HCT116 (cell line): ENCODE results near the gene COL4A1. TPM values are rescaled to one million over a fixed set of nuclear protein-coding genes. Genes with fewer than 3 reads are reported as not detected.

Experiments used
- ATAC-seq: fragments of 200-7000 bp; cut with Tn5 transposase; 2 replicates; pipeline ENCODE4 v1.9.1; 2020; ENCODE audit warnings: mild to moderate bottlenecking, moderate library complexity
- BruUV-seq: library from RNA; stranded (reverse); fragments of 400-500 nt; replicated peaks from 2 replicates; lab custom pipeline; 2021; lab: Mats Ljungman, UMichigan
- CTCF ChIA-PET: fragments of 300-600 bp; sonication (Branson Sonifier 250); formaldehyde crosslinking; loops from one replicate; lab custom pipeline; 2021; ENCODE audit warnings: antibody characterized with exemption; lab: Charles Lee
- POLR2A ChIA-PET: fragments of 300-600, 350-600 bp; sonication (Branson Sonifier 250); formaldehyde crosslinking; loops from one replicate; lab custom pipeline; 2021; ENCODE audit warnings: antibody characterized with exemption; lab: Charles Lee
- RAD21 ChIA-PET, 2 experiments: fragments of 300-600 bp; sonication (Branson Sonifier 250); formaldehyde crosslinking; loops; one replicate each; lab custom pipeline; 2023; ENCODE audit warnings: low total read pairs in 2 of 2; ENCODE audit not compliant: uncharacterized antibody in 2 of 2, unreplicated experiment in 2 of 2, low non-redundant PET in 1 of 2; lab: Charles Lee
- DNase-seq: peaks from one replicate; pipeline ENCODE4 v3.0.0-alpha.2; 2010; ENCODE audit warnings: low read depth, low spot score
- H2AFZ ChIP-seq: fragments of 200-600 bp; shearing (Covaris generic), sonication (generic); 2 replicates; pipeline ENCODE4 v1.6.1; 2017; ENCODE audit warnings: low read depth, mixed run types, mixed read lengths, antibody characterized with exemption, low read length; ENCODE audit not compliant: poor library complexity, severe bottlenecking
- H3K27ac ChIP-seq: 2 replicates; pipeline ENCODE4 v1.5.1; 2012; ENCODE audit warnings: low read depth, low read length
- H3K27me3 ChIP-seq: fragments of 200-600 bp; sonication (generic); 2 replicates; pipeline ENCODE4 v1.6.1; 2016; ENCODE audit warnings: mixed run types, low read length, mixed read lengths; ENCODE audit not compliant: insufficient read depth
- H3K36me3 ChIP-seq, 2 experiments: fragments of 200-500 bp in 1 of 2; fragments of 200-600 bp in 1 of 2; sonication (Bioruptor generic) in 1 of 2; sonication (generic) in 1 of 2; 2 replicates each; pipeline versions ENCODE4 v1.5.1 to v1.6.1; 2014 to 2016; ENCODE audit warnings: low read length in 2 of 2, inconsistent platforms in 1 of 2, mixed read lengths in 1 of 2, mixed run types in 1 of 2; ENCODE audit not compliant: insufficient read depth in 2 of 2, control insufficient read depth in 1 of 2
- H3K4me1 ChIP-seq, 2 experiments: fragments of 200-600 bp in 1 of 2; sonication (generic) in 1 of 2; 2 replicates each; pipeline versions ENCODE4 v1.5.1 to v1.6.1; 2012 to 2017; ENCODE audit warnings: low read length in 2 of 2, inconsistent platforms in 1 of 2, mild to moderate bottlenecking in 1 of 2, mixed read lengths in 1 of 2, mixed run types in 1 of 2, moderate library complexity in 1 of 2; ENCODE audit not compliant: insufficient read depth in 2 of 2, control insufficient read depth in 1 of 2
- H3K4me2 ChIP-seq: fragments of 200-600 bp; sonication (generic); 2 replicates; pipeline ENCODE4 v1.6.1; 2017; ENCODE audit warnings: mixed run types, low read length, mixed read lengths
- H3K4me3 ChIP-seq, 2 experiments: fragments of 200-600 bp in 1 of 2; sonication (generic) in 1 of 2; replicated peaks in 1 of 2; 2 replicates each; pipeline ENCODE4 v1.5.1; 2011 to 2016; ENCODE audit warnings: low read length in 2 of 2, control low read depth in 1 of 2, low read depth in 1 of 2, mild to moderate bottlenecking in 1 of 2, mixed read lengths in 1 of 2, mixed run types in 1 of 2
- H3K79me2 ChIP-seq: fragments of 200-600 bp; sonication (generic); 2 replicates; pipeline ENCODE4 v1.6.1; 2017; ENCODE audit warnings: mild to moderate bottlenecking, mixed run types, low read length, moderate library complexity, mixed read lengths; ENCODE audit not compliant: insufficient read depth
- H3K9ac ChIP-seq: fragments of 200-600 bp; sonication (generic); 2 replicates; pipeline ENCODE4 v1.6.1; 2016; ENCODE audit warnings: low read length, mixed read lengths
- H3K9me2 ChIP-seq: fragments of 200-600 bp; sonication (generic), shearing (Covaris generic); 2 replicates; pipeline ENCODE4 v1.6.1; 2017; ENCODE audit warnings: mixed run types, mild to moderate bottlenecking, moderate library complexity; ENCODE audit not compliant: insufficient read depth
- H3K9me3 ChIP-seq, 2 experiments: fragments of 200-500 bp in 1 of 2; fragments of 200-600 bp in 1 of 2; sonication (Bioruptor generic) in 1 of 2; sonication (generic) in 1 of 2; 2 replicates each; pipeline ENCODE4 v1.6.1; 2014 to 2017; ENCODE audit warnings: low read length in 2 of 2, mixed read lengths in 2 of 2, inconsistent platforms in 1 of 2, low read depth in 1 of 2, mild to moderate bottlenecking in 1 of 2, mixed run types in 1 of 2, moderate library complexity in 1 of 2; ENCODE audit not compliant: control insufficient read depth in 1 of 2, insufficient read depth in 1 of 2
- H4K20me1 ChIP-seq: fragments of 200-600 bp; sonication (generic), shearing (Covaris generic); 2 replicates; pipeline ENCODE4 v1.6.1; 2017; ENCODE audit warnings: mixed run types, mild to moderate bottlenecking, moderate library complexity; ENCODE audit not compliant: insufficient read depth
- CBX3 ChIP-seq: IDR thresholded peaks from 2 replicates; pipeline ENCODE4 v1.6.1; 2012; ENCODE audit warnings: low read depth
- CEBPB ChIP-seq: IDR thresholded peaks from 2 replicates; pipeline ENCODE4 v1.6.1; 2012; ENCODE audit warnings: low read depth
- EGR1 ChIP-seq: IDR thresholded peaks from 2 replicates; pipeline ENCODE4 v1.6.1; 2012; ENCODE audit warnings: low read depth
- EZH2 ChIP-seq: fragments of 200-600 bp; sonication (generic); IDR thresholded peaks from 2 replicates; pipeline ENCODE4 v1.6.1; 2017; ENCODE audit warnings: antibody characterized with exemption, mixed run types
- EZH2phosphoT487 ChIP-seq: fragments of 200-600 bp; IDR thresholded peaks from 2 replicates; pipeline ENCODE4 v1.6.1; 2018; ENCODE audit warnings: antibody characterized with exemption, borderline replicate concordance
- FOSL1 ChIP-seq: IDR thresholded peaks from 2 replicates; pipeline ENCODE4 v1.6.1; 2012; ENCODE audit warnings: low read depth
- JUND ChIP-seq: IDR thresholded peaks from 2 replicates; pipeline ENCODE4 v1.6.1; 2012
- POLR2AphosphoS5 ChIP-seq: IDR thresholded peaks from 2 replicates; pipeline ENCODE4 v1.6.1; 2011; ENCODE audit warnings: mild to moderate bottlenecking, low read depth, low read length, moderate library complexity
- RAD21 ChIP-seq: IDR thresholded peaks from 2 replicates; pipeline ENCODE4 v1.6.1; 2012; ENCODE audit warnings: low read depth, mild to moderate bottlenecking
- SIN3A ChIP-seq: IDR thresholded peaks from 2 replicates; pipeline ENCODE4 v1.6.1; 2012; ENCODE audit warnings: low read depth
- SP1 ChIP-seq: IDR thresholded peaks from 2 replicates; pipeline ENCODE4 v1.6.1; 2012; ENCODE audit warnings: low read depth
- SRF ChIP-seq: IDR thresholded peaks from 2 replicates; pipeline ENCODE4 v1.6.1; 2012; ENCODE audit warnings: low read depth
- ZFX ChIP-seq: fragments of 450-650 bp; IDR thresholded peaks from 2 replicates; pipeline ENCODE4 v1.6.1; 2017
- intact Hi-C: fragments of 100-400 bp; cut with micrococcal nuclease; formaldehyde crosslinking; loops from 2 replicates; pipeline ENCODE4 v1.10.0; 2022
- total RNA-seq: library from RNA; stranded (reverse); gene quantifications from one replicate; pipeline ENCODE4 v1.2.1, GENCODE V29; 2021; ENCODE audit not compliant: unreplicated experiment
- TF ChIP-seq, protein P1 (sequence below): IDR thresholded peaks from 2 replicates; pipeline ENCODE4 v1.6.1; 2012
- TF ChIP-seq, protein P2 (sequence below), 3 experiments: fragments of 200-600 bp in 1 of 3; sonication (generic) in 1 of 3; IDR thresholded peaks in 2 of 3; conservative IDR thresholded peaks in 1 of 3; 2 replicates each; pipeline ENCODE4 v1.5.1; 2012 to 2017; ENCODE audit warnings: low read depth in 2 of 3, low read length in 2 of 3, antibody characterized with exemption in 1 of 3, borderline replicate concordance in 1 of 3, control low read depth in 1 of 3, mild to moderate bottlenecking in 1 of 3, mixed read lengths in 1 of 3, mixed run types in 1 of 3, moderate library complexity in 1 of 3; ENCODE audit not compliant: insufficient read depth in 1 of 3
- TF ChIP-seq, protein P3 (sequence below): IDR thresholded peaks from 2 replicates; pipeline ENCODE4 v1.6.1; 2011; ENCODE audit warnings: mild to moderate bottlenecking, low read length, moderate library complexity; ENCODE audit not compliant: insufficient replicate concordance; ENCODE audit errors: extremely low read depth
- TF ChIP-seq, protein P4 (sequence below): IDR thresholded peaks from 2 replicates; pipeline ENCODE4 v1.6.1; 2012; ENCODE audit warnings: low read depth
- TF ChIP-seq, protein P5 (sequence below): IDR thresholded peaks from 2 replicates; pipeline ENCODE4 v1.6.1; 2012

COL4A1 gene
- total RNA-seq, 1 experiment from 2014 or later, result 0.57 TPM

DNA sequence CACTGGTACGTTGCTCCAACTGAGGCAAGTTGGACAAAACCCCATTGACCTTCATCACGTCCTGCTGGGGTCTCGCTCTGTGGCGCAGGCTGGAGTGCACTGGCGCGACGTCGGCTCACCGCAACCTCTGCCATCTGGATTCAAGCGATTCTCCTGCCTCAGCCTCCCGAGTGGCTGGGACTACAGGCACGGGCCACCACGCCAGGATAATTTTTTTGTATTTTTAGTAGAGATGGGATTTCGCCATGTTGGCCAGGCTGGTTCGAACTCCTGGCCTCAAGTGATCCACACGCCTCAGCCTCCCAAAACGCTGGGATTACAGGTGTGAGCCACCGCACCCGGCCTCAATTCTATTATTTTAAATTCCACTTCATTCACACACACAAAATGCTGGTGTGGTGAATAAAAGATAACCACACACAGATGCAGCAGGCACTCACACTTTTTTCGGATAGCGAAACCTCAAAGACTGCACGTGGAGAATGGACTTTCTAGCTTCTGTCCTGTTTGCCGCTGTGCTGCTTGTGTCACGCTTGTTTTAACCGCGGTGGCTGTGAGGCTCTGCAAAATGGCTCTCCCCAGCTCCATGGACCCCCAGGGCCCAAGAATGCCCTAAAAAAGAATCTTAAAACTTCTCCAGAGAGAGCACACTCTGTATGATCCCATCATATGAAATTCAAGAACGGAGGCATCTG is 58.4 kb downstream of the COL4A1 start:
- POLR2A ChIA-PET, result no interaction called here
- Histone ChIP-seq H3K4me1 (no peaks in the 10 kb centered on the region), H3K9ac (no peak overlapping the region), H3K27ac (no peak overlapping the region), H3K9me3 (no peaks in the 10 kb centered on the region), H3K9me2 (no peaks in the 10 kb centered on the region), H3K79me2 (no peaks in the 10 kb centered on the region), H3K4me2 (no peak overlapping the region), H4K20me1 (no peaks in the 10 kb centered on the region), H2AFZ (no peak overlapping the region), H3K27me3 (no peaks in the 10 kb centered on the region), H3K4me3 (no peak overlapping the region), H3K36me3 (no peaks in the 10 kb centered on the region)
- intact Hi-C loops, result no loop called here
- CTCF ChIA-PET, result interaction anchor here (1.2 to 1.4 kb wide), 3 partner anchors 10 to 194 kb away, joined by 3 to 12 read pairs (median 6); no protein-coding TSS in a partner anchor
- RAD21 ChIA-PET, result interaction anchor here in 1 of 2 experiments (0.7 kb wide), 1 partner anchor 27 kb away, joined by 3 read pairs; no protein-coding TSS in a partner anchor
- TF ChIP-seq FOSL1 (no peak), ZFX (no peak), JUND (no peak), SP1 (no peak), POLR2AphosphoS5 (no peak), SIN3A (no peak), CEBPB (no peak), EZH2phosphoT487 (no peak), EGR1 (no peak), SRF (no peak), RAD21 (no peak), EZH2 (no peak), CBX3 (no peak)
- TF ChIP-seq, protein P1, sequence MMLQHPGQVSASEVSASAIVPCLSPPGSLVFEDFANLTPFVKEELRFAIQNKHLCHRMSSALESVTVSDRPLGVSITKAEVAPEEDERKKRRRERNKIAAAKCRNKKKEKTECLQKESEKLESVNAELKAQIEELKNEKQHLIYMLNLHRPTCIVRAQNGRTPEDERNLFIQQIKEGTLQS, result no peak
- TF ChIP-seq, protein P2, sequence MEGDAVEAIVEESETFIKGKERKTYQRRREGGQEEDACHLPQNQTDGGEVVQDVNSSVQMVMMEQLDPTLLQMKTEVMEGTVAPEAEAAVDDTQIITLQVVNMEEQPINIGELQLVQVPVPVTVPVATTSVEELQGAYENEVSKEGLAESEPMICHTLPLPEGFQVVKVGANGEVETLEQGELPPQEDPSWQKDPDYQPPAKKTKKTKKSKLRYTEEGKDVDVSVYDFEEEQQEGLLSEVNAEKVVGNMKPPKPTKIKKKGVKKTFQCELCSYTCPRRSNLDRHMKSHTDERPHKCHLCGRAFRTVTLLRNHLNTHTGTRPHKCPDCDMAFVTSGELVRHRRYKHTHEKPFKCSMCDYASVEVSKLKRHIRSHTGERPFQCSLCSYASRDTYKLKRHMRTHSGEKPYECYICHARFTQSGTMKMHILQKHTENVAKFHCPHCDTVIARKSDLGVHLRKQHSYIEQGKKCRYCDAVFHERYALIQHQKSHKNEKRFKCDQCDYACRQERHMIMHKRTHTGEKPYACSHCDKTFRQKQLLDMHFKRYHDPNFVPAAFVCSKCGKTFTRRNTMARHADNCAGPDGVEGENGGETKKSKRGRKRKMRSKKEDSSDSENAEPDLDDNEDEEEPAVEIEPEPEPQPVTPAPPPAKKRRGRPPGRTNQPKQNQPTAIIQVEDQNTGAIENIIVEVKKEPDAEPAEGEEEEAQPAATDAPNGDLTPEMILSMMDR (IDR thresholded peaks at IDR 0.05 in 2 of 3, conservative IDR thresholded peaks at IDR 0.05 in 1 of 3; ENCODE audit: borderline replicate concordance in 1 of 3, insufficient read depth in 1 of 3, low read depth in 2 of 3, low read length in 2 of 3), result no peak
- TF ChIP-seq, protein P3, sequence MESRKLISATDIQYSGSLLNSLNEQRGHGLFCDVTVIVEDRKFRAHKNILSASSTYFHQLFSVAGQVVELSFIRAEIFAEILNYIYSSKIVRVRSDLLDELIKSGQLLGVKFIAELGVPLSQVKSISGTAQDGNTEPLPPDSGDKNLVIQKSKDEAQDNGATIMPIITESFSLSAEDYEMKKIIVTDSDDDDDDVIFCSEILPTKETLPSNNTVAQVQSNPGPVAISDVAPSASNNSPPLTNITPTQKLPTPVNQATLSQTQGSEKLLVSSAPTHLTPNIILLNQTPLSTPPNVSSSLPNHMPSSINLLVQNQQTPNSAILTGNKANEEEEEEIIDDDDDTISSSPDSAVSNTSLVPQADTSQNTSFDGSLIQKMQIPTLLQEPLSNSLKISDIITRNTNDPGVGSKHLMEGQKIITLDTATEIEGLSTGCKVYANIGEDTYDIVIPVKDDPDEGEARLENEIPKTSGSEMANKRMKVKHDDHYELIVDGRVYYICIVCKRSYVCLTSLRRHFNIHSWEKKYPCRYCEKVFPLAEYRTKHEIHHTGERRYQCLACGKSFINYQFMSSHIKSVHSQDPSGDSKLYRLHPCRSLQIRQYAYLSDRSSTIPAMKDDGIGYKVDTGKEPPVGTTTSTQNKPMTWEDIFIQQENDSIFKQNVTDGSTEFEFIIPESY, result no peak
- TF ChIP-seq, protein P4, sequence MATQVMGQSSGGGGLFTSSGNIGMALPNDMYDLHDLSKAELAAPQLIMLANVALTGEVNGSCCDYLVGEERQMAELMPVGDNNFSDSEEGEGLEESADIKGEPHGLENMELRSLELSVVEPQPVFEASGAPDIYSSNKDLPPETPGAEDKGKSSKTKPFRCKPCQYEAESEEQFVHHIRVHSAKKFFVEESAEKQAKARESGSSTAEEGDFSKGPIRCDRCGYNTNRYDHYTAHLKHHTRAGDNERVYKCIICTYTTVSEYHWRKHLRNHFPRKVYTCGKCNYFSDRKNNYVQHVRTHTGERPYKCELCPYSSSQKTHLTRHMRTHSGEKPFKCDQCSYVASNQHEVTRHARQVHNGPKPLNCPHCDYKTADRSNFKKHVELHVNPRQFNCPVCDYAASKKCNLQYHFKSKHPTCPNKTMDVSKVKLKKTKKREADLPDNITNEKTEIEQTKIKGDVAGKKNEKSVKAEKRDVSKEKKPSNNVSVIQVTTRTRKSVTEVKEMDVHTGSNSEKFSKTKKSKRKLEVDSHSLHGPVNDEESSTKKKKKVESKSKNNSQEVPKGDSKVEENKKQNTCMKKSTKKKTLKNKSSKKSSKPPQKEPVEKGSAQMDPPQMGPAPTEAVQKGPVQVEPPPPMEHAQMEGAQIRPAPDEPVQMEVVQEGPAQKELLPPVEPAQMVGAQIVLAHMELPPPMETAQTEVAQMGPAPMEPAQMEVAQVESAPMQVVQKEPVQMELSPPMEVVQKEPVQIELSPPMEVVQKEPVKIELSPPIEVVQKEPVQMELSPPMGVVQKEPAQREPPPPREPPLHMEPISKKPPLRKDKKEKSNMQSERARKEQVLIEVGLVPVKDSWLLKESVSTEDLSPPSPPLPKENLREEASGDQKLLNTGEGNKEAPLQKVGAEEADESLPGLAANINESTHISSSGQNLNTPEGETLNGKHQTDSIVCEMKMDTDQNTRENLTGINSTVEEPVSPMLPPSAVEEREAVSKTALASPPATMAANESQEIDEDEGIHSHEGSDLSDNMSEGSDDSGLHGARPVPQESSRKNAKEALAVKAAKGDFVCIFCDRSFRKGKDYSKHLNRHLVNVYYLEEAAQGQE, result no peak
- TF ChIP-seq, protein P5, sequence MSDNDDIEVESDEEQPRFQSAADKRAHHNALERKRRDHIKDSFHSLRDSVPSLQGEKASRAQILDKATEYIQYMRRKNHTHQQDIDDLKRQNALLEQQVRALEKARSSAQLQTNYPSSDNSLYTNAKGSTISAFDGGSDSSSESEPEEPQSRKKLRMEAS, result no peak
- ATAC-seq (no peak), DNase-seq (no peak)
- BruUV-seq, result no TSS peak
